GM23248 (cell line): ENCODE data around the gene OR6Y1. TPM values are rescaled to one million over a fixed set of nuclear protein-coding genes. Genes with fewer than 3 reads are reported as not detected.

Source experiments
- DNase-seq: peaks from one replicate; pipeline ENCODE4 v3.0.0-alpha.2; 2015
- H2AFZ ChIP-seq: fragments of 200-600 bp; sonication (generic); 2 replicates; pipeline ENCODE4 v1.6.1; 2016; ENCODE audit warnings: antibody characterized with exemption
- H3F3A ChIP-seq: fragments of 200-600 bp; sonication (generic); 2 replicates; pipeline ENCODE4 v1.6.1; 2016; ENCODE audit warnings: mild to moderate bottlenecking, antibody characterized with exemption, mixed run types; ENCODE audit not compliant: insufficient read depth
- H3K27ac ChIP-seq: fragments of 200-600 bp; sonication (generic); 2 replicates; pipeline ENCODE4 v1.5.1; 2016; ENCODE audit warnings: mild to moderate bottlenecking
- H3K27me3 ChIP-seq: fragments of 200-600 bp; sonication (generic); replicated peaks from 2 replicates; pipeline ENCODE4 v1.6.1; 2016; ENCODE audit warnings: mild to moderate bottlenecking; ENCODE audit not compliant: insufficient read depth
- H3K36me3 ChIP-seq: fragments of 200-600 bp; sonication (generic); 2 replicates; pipeline ENCODE4 v1.6.1; 2016; ENCODE audit warnings: low read depth, mild to moderate bottlenecking
- H3K4me1 ChIP-seq: fragments of 200-600 bp; sonication (generic); 2 replicates; pipeline ENCODE4 v1.6.1; 2016; ENCODE audit warnings: mild to moderate bottlenecking; ENCODE audit not compliant: insufficient read depth
- H3K4me2 ChIP-seq: fragments of 200-600 bp; sonication (generic); one replicate; pipeline ENCODE4 v1.6.1; 2016; ENCODE audit warnings: mild to moderate bottlenecking; ENCODE audit not compliant: unreplicated experiment
- H3K4me3 ChIP-seq: fragments of 200-600 bp; sonication (generic); 2 replicates; pipeline ENCODE4 v1.5.1; 2016; ENCODE audit warnings: mild to moderate bottlenecking
- H3K79me2 ChIP-seq: fragments of 200-600 bp; sonication (generic); 2 replicates; pipeline ENCODE4 v1.6.1; 2016; ENCODE audit warnings: mild to moderate bottlenecking; ENCODE audit not compliant: insufficient read depth
- H3K9ac ChIP-seq: fragments of 200-600 bp; sonication (generic); 2 replicates; pipeline ENCODE4 v1.6.1; 2016; ENCODE audit warnings: mild to moderate bottlenecking
- H3K9me2 ChIP-seq: fragments of 200-600 bp; sonication (generic); 2 replicates; pipeline ENCODE4 v1.6.1; 2016; ENCODE audit warnings: mixed run types, mild to moderate bottlenecking, moderate library complexity; ENCODE audit not compliant: insufficient read depth
- H3K9me3 ChIP-seq: fragments of 200-600 bp; sonication (generic); one replicate; pipeline ENCODE4 v1.6.1; 2017; ENCODE audit warnings: low read depth
- H4K20me1 ChIP-seq: fragments of 200-600 bp; sonication (generic); 2 replicates; pipeline ENCODE4 v1.6.0; 2016; ENCODE audit not compliant: insufficient read depth
- EZH2 ChIP-seq: fragments of 200-600 bp; sonication (generic); IDR thresholded peaks from 2 replicates; pipeline ENCODE4 v1.6.1; 2018; ENCODE audit warnings: antibody characterized with exemption, mild to moderate bottlenecking; ENCODE audit not compliant: insufficient read depth, poor library complexity, severe bottlenecking
- EZH2phosphoT487 ChIP-seq: fragments of 200-600 bp; sonication (generic); IDR thresholded peaks from 2 replicates; pipeline ENCODE4 v1.6.1; 2018; ENCODE audit warnings: antibody characterized with exemption, moderate library complexity, mild to moderate bottlenecking, low read depth; ENCODE audit not compliant: insufficient read depth
- WGBS, 2 experiments: methylation state at CpG; one replicate each; pipeline ENCODE4 v1.1.6; 2015 to 2017; ENCODE audit warnings: low lambda C conversion rate in 2 of 2, low coverage in 1 of 2; ENCODE audit errors: missing lambda C conversion rate in 2 of 2; 5-methylcytosine and 5-hydroxymethylcytosine counted together
- in situ Hi-C: fragments of 300-500 bp; cut with MboI; formaldehyde crosslinking; loops from 2 replicates; pipeline ENCODE4 v1.15.0; 2020
- polyA plus RNA-seq: library from polyadenylated mRNA; unstranded; fragments of >200 nt; fragmentation: Nextera tagmentation; extraction: Ambion mirVana; gene quantifications from 2 replicates; pipeline ENCODE4 v1.2.1, GENCODE V29; 2016
- total RNA-seq: library from RNA; depleted of rRNA; stranded (reverse); fragments of >200 nt; shearing (Covaris generic); gene quantifications from 2 replicates; pipeline ENCODE4 v1.2.3, GENCODE V29; 2014; rRNA removed

The OR6Y1 gene
- total RNA-seq (not detected in 2 replicates), polyA plus RNA-seq (not detected in 2 replicates)

- no peak within 1 kb of the TSS for H3K9ac ChIP-seq
- in situ Hi-C loops, result no loop called here
- H2AFZ ChIP-seq, result no peak within 1 kb of the TSS
- no peaks in the 10 kb centered on the region for H3K36me3 ChIP-seq
- no peak within 1 kb of the TSS for H3K4me2 ChIP-seq
- DNase-seq, result no peak
- no peaks in the 10 kb centered on the region for H3K4me1 ChIP-seq
- no peak within 1 kb of the TSS for H3K4me3 ChIP-seq
- no peaks in the 10 kb centered on the region for H3K79me2 ChIP-seq
- TF ChIP-seq EZH2, result no peak
- no peak for TF ChIP-seq EZH2phosphoT487
- no peaks in the 10 kb centered on the region for H3K9me3 ChIP-seq
- no peaks in the 10 kb centered on the region for H3K27me3 ChIP-seq
- no peaks in the 10 kb centered on the region for H4K20me1 ChIP-seq
- no peaks in the 10 kb centered on the region for H3K9me2 ChIP-seq
- no peaks in the 10 kb centered on the region for H3F3A ChIP-seq
- 26 to 38% methylated on average over 3 of the region's 3 CpGs for WGBS, 2 experiments
- no peak within 1 kb of the TSS for H3K27ac ChIP-seq
Measured at GRCh38 chr1:158554352-158554751, at the start of gene OR6Y1. Gene OR6Y1 (minus strand): TSS chr1:158554405. CDS start chr1:158548105, 6,300 bp downstream.

GRCh38 chr1:158600735-158601134 is 46.5 kb upstream of the OR6Y1 start:
- no peaks in the 10 kb centered on the region for H3K27me3 ChIP-seq
- WGBS, 2 experiments, result 45 to 48% methylated on average over 2 of the region's 2 CpGs
- H3K4me3 ChIP-seq, result no peak overlapping the region
- no peaks in the 10 kb centered on the region for H4K20me1 ChIP-seq
- TF ChIP-seq EZH2, result no peak
- no peak for TF ChIP-seq EZH2phosphoT487
- H3K36me3 ChIP-seq, result no peaks in the 10 kb centered on the region
- no peak overlapping the region for H2AFZ ChIP-seq
- no peaks in the 10 kb centered on the region for H3F3A ChIP-seq
- no peak overlapping the region for H3K4me2 ChIP-seq
- H3K9me3 ChIP-seq, result no peaks in the 10 kb centered on the region
- no peak overlapping the region for H3K9ac ChIP-seq
- no peak overlapping the region for H3K27ac ChIP-seq
- DNase-seq, result no peak
- H3K79me2 ChIP-seq, result no peaks in the 10 kb centered on the region
- no peaks in the 10 kb centered on the region for H3K4me1 ChIP-seq
- in situ Hi-C loops, result no loop called here
- no peaks in the 10 kb centered on the region for H3K9me2 ChIP-seq

GRCh38 chr1:158586942-158587341 is 32.7 kb upstream of the OR6Y1 start:
- Histone ChIP-seq H3K27me3 (no peaks in the 10 kb centered on the region), H3K4me1 (no peaks in the 10 kb centered on the region), H3K79me2 (no peaks in the 10 kb centered on the region), H3K4me2 (no peak overlapping the region), H3K9me3 (no peaks in the 10 kb centered on the region), H4K20me1 (no peaks in the 10 kb centered on the region), H2AFZ (no peak overlapping the region), H3K36me3 (no peaks in the 10 kb centered on the region), H3K9me2 (no peaks in the 10 kb centered on the region), H3K4me3 (no peak overlapping the region), H3F3A (no peaks in the 10 kb centered on the region), H3K27ac (no peak overlapping the region), H3K9ac (no peak overlapping the region)
- in situ Hi-C loops, result no loop called here
- no peak for DNase-seq
- TF ChIP-seq EZH2phosphoT487 (no peak), EZH2 (no peak)
- WGBS, 2 experiments, result 8 to 24% methylated on average over 1 of the region's 1 CpG

GRCh38 chr1:158583962-158584361 is 29.8 kb upstream of the OR6Y1 start:
- no peak for TF ChIP-seq EZH2phosphoT487
- no peak for TF ChIP-seq EZH2
- no peak for DNase-seq
- 21 to 33% methylated on average over 4 of the region's 4 CpGs for WGBS, 2 experiments

GRCh38 chr1:158579733-158580132 is 25.5 kb upstream of the OR6Y1 start, which contains the start of gene OR10X1:
Gene OR10X1 (minus strand): TSS chr1:158579899. CDS start chr1:158579899, 0 bp downstream.
- WGBS, 2 experiments, result 0 to 6% methylated on average over 1 of the region's 1 CpG
- Histone ChIP-seq H3K4me3 (no peak within 1 kb of the TSS), H3K27ac (no peak within 1 kb of the TSS), H3K4me1 (no peaks in the 10 kb centered on the region), H3K4me2 (no peak within 1 kb of the TSS), H2AFZ (no peak within 1 kb of the TSS), H3K9me3 (no peaks in the 10 kb centered on the region), H3K9me2 (no peaks in the 10 kb centered on the region), H3K36me3 (no peaks in the 10 kb centered on the region), H4K20me1 (no peaks in the 10 kb centered on the region), H3K9ac (no peak within 1 kb of the TSS), H3K27me3 (no peaks in the 10 kb centered on the region), H3F3A (no peaks in the 10 kb centered on the region), H3K79me2 (no peaks in the 10 kb centered on the region)
- in situ Hi-C loops, result no loop called here
- no peak for DNase-seq
- TF ChIP-seq EZH2phosphoT487 (no peak), EZH2 (no peak)

More at GRCh38 chr1:158583962-158584361, 29.8 kb upstream of the OR6Y1 start:
- Histone ChIP-seq H3K36me3 (no peaks in the 10 kb centered on the region), H3K9ac (no peak overlapping the region), H3K27me3 (no peaks in the 10 kb centered on the region), H3F3A (no peaks in the 10 kb centered on the region), H3K4me1 (no peaks in the 10 kb centered on the region), H3K27ac (no peak overlapping the region), H3K9me2 (no peaks in the 10 kb centered on the region), H3K4me2 (no peak overlapping the region), H3K79me2 (no peaks in the 10 kb centered on the region), H3K9me3 (no peaks in the 10 kb centered on the region), H3K4me3 (no peak overlapping the region), H4K20me1 (no peaks in the 10 kb centered on the region), H2AFZ (no peak overlapping the region)
- in situ Hi-C loops, result no loop called here
